IMR-90 (cell line): Measurements from ENCODE around the gene PLA2G4A.

Experiments used
- CEBPB ChIP-seq: IDR thresholded peaks from 2 replicates; pipeline ENCODE4 v1.6.1; 2012; ENCODE audit warnings: low read depth, low read length, improper control_type of control experiment
- CTCF ChIP-seq: conservative IDR thresholded peaks from 2 replicates; pipeline ENCODE4 v1.5.1; 2012; ENCODE audit warnings: mild to moderate bottlenecking, low read depth, low read length, improper control_type of control experiment
- NFE2L2 ChIP-seq: fragments of 150-350 bp; IDR thresholded peaks from 2 replicates; pipeline ENCODE4 v1.6.1; 2016; ENCODE audit warnings: low read depth, mild to moderate bottlenecking, low read length
- POLR2A ChIP-seq: IDR thresholded peaks from 2 replicates; pipeline ENCODE4 v1.6.1; 2012; ENCODE audit warnings: mild to moderate bottlenecking, low read depth, low read length
- RAD21 ChIP-seq: IDR thresholded peaks from 2 replicates; pipeline ENCODE4 v1.6.1; 2012; ENCODE audit warnings: low read length, improper control_type of control experiment
- SMC3 ChIP-seq: fragments of 150-350 bp; IDR thresholded peaks from 2 replicates; pipeline ENCODE4 v1.6.1; 2016; ENCODE audit warnings: low read depth, mild to moderate bottlenecking, antibody characterized with exemption, low read length, moderate library complexity

- no peak for TF ChIP-seq CTCF
- TF ChIP-seq NFE2L2 = no peak
- no peak for TF ChIP-seq POLR2A
- no peak for TF ChIP-seq RAD21
- no peak for TF ChIP-seq SMC3
- TF ChIP-seq CEBPB = no peak
Observed at GRCh38 chr1:186982116-186982515, 153.4 kb downstream of the PLA2G4A start.
